K562 (cell line): ENCODE results near the gene CYP21A2. TPM values are rescaled to one million over a fixed set of nuclear protein-coding genes. Genes with fewer than 3 reads are reported as not detected.

Experiments used
- FOXJ3 ChIP-seq: sonication (generic); formaldehyde crosslinking; IDR thresholded peaks from 2 replicates; pipeline ENCODE4 v1.4.0; 2020; ENCODE audit warnings: mild to moderate bottlenecking, missing genetic modification reagents
- GATAD2B ChIP-seq: fragments of 450-650 bp; IDR thresholded peaks from 2 replicates; pipeline ENCODE4 v1.6.1; 2017; ENCODE audit warnings: mild to moderate bottlenecking, borderline replicate concordance
- JUNB ChIP-seq: fragments of 450-650 bp; formaldehyde crosslinking; conservative IDR thresholded peaks from 2 replicates; pipeline ENCODE4 v1.4.0; 2020; ENCODE audit warnings: mild to moderate bottlenecking
- L3MBTL2 ChIP-seq: fragments of 450-650 bp; IDR thresholded peaks from 2 replicates; pipeline ENCODE4 v1.6.1; 2016; ENCODE audit warnings: mild to moderate bottlenecking, moderate library complexity
- POU5F1 ChIP-seq: fragments of 150-350 bp; IDR thresholded peaks from 2 replicates; pipeline ENCODE4 v1.6.1; 2014; ENCODE audit warnings: borderline replicate concordance, low read length, low read depth, mild to moderate bottlenecking; ENCODE audit not compliant: partially characterized antibody
- RERE ChIP-seq: sonication (generic); formaldehyde crosslinking; IDR thresholded peaks from 2 replicates; pipeline ENCODE4 v1.8.0; 2023; ENCODE audit warnings: missing genetic modification reagents, mild to moderate bottlenecking, borderline replicate concordance
- SMARCE1 ChIP-seq: fragments of 450-650 bp; IDR thresholded peaks from 2 replicates; pipeline ENCODE4 v1.7.1; 2016; ENCODE audit warnings: mild to moderate bottlenecking
- TRIM24 ChIP-seq, 2 experiments: fragments of 450-650 bp; IDR thresholded peaks; 2 replicates each; pipeline ENCODE4 v1.6.1; 2016
- YY1 ChIP-seq, 3 experiments: IDR thresholded peaks; 2 replicates each; pipeline ENCODE4 v1.6.1; 2011; ENCODE audit warnings: low read length in 2 of 3, mild to moderate bottlenecking in 2 of 3, moderate library complexity in 2 of 3, borderline replicate concordance in 1 of 3, control low read depth in 1 of 3, low read depth in 1 of 3; ENCODE audit not compliant: insufficient read depth in 3 of 3, insufficient replicate concordance in 2 of 3, control insufficient read depth in 1 of 3, insufficient read length in 1 of 3; ENCODE audit errors: extremely low read depth in 1 of 3
- ZNF140 ChIP-seq: fragments of 250-450 bp; sonication (Bioruptor Pico); IDR thresholded peaks from 2 replicates; pipeline ENCODE4 v1.8.0; 2021; ENCODE audit warnings: moderate library complexity, mild to moderate bottlenecking, inconsistent platforms
- ZNF224 ChIP-seq: sonication (generic); formaldehyde crosslinking; IDR thresholded peaks from 2 replicates; pipeline ENCODE4 v1.8.0; 2022; ENCODE audit warnings: mild to moderate bottlenecking, missing genetic modification reagents
- ZNF41 ChIP-seq: fragments of 250-450 bp; sonication (Bioruptor Pico); conservative IDR thresholded peaks from 2 replicates; pipeline ENCODE4 v1.4.0; 2020; ENCODE audit warnings: mild to moderate bottlenecking
- ZNF778 ChIP-seq: fragments of 450-650 bp; formaldehyde crosslinking; IDR thresholded peaks from 2 replicates; pipeline ENCODE4 v1.4.0; 2020; ENCODE audit warnings: mild to moderate bottlenecking, moderate library complexity
- polyA plus RNA-seq, 8 experiments: library from polyadenylated mRNA; depleted of rRNA in 4 of 8; stranded (reverse) in 5 of 8; unstranded in 3 of 8; fragments of >200 nt; fragmentation: Nextera tagmentation in 2 of 8; fragmentation: Illumina TruSeq in 1 of 8; extraction: Ambion mirVana in 2 of 8; extraction: Trizol in 1 of 8; gene quantifications; 2 replicates each; pipeline versions ENCODE4 v1.2.1 to v1.2.3, GENCODE V29; 2011 to 2014; ENCODE audit warnings: inconsistent platforms in 1 of 8, missing spikeins in 1 of 8
- total RNA-seq, 7 experiments: library from RNA; depleted of rRNA in 6 of 7; stranded (reverse); fragments of >200 nt in 6 of 7; fragmentation: Illumina TruSeq in 2 of 7; extraction: Trizol in 2 of 7; gene quantifications; 2 replicates each; pipeline versions ENCODE4 v1.2.1 to v1.2.3, GENCODE V29; 2011 to 2021; ENCODE audit warnings: low replicate concordance in 1 of 7
- TF ChIP-seq, protein P1 (sequence below): fragments of 450-650 bp; conservative IDR thresholded peaks from 2 replicates; pipeline ENCODE4 v1.6.1; 2016; ENCODE audit warnings: missing genetic modification characterization, low read depth, mild to moderate bottlenecking, missing compliant biosample characterization, moderate library complexity
- TF ChIP-seq, protein P2 (sequence below), 3 experiments: IDR thresholded peaks in 2 of 3; conservative IDR thresholded peaks in 1 of 3; 2 replicates each; pipeline ENCODE4 v1.5.1; 2011 to 2012; ENCODE audit warnings: low read length in 3 of 3, mild to moderate bottlenecking in 3 of 3, control low read depth in 2 of 3, improper control_type of control experiment in 1 of 3, inconsistent platforms in 1 of 3, low read depth in 1 of 3, mixed read lengths in 1 of 3, moderate library complexity in 1 of 3; ENCODE audit not compliant: insufficient read depth in 2 of 3
- TF ChIP-seq, protein P3 (sequence below): IDR thresholded peaks from 2 replicates; pipeline ENCODE4 v1.6.1; 2016; ENCODE audit warnings: missing genetic modification characterization, missing compliant biosample characterization

CYP21A2 gene
- total and polyA plus RNA-seq, 9 of the 15 experiments (the other 6 are each of a cell fraction or from before 2014, with no cell fraction given): 0.03 to 1.4 (median 0.19) TPM

DNA sequence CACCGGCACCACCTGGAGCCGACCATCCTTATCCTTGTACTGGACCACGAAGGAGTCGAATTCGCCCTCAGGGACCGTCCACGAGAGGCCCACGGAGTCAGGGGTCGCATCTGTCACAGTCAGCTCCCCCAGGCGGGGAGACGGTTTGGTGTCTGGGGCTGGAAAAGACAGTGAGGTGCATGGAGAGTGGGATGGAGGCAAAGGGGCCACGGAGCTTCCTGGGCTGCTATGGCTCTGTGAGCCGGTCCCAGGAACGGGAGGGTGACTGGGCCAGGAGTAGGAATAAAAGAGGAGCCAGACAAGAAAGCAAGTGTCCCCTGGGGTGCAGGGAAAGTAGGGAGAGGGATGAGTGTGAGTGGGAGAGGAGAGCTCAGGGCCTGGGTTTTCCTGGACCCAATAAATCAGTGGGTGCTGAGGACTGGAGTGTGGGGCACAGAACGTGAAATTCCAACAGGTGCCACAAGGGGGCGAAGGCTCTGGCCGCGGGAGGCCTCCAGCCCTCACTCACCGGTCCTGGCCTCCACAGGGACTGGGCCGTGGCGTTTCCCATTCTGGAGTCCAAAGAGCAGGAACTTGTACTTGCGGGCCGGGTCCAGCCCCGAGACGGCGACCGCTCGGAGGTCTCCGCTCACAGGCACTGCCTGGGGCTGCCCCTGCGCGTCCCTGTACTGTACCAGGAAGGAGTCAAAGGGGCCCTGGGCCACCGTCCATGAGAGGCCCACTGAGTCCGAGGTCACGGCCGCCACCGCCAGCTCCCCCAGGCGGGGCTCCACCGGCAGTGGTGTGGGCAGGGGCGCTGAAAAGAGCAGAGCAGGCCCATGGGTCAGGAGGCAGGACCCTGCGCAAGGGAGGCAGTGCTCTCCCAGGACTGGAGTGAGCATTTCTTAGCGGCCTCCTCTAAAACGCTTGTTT is 9.9 kb downstream of the CYP21A2 start (continued):
- TF ChIP-seq, protein P1, sequence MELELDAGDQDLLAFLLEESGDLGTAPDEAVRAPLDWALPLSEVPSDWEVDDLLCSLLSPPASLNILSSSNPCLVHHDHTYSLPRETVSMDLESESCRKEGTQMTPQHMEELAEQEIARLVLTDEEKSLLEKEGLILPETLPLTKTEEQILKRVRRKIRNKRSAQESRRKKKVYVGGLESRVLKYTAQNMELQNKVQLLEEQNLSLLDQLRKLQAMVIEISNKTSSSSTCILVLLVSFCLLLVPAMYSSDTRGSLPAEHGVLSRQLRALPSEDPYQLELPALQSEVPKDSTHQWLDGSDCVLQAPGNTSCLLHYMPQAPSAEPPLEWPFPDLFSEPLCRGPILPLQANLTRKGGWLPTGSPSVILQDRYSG: 0 out of 2 replicates have a peak, but pooled peaks have one; percentile 41
- TF ChIP-seq YY1 (IDR thresholded peaks at IDR 0.05; ENCODE audit: borderline replicate concordance in 1 of 3, control insufficient read depth in 1 of 3, extremely low read depth in 1 of 3, insufficient read depth in 3 of 3, insufficient read length in 1 of 3, insufficient replicate concordance in 2 of 3, low read depth in 1 of 3, low read length in 2 of 3) (peak in 2 of 3 experiments; percentile 26 to 39), JUNB (no peak), ZNF224 (CRISPR knock-in tag) (no peak), TRIM24 (IDR thresholded peaks at IDR 0.05) (no peak), ZNF41 (no peak), RERE (CRISPR knock-in tag) (no peak), L3MBTL2 (peak; percentile 67; the same call in 1 of the 2 replicates), POU5F1 (no peak), ZNF778 (CRISPR knock-in tag) (no peak), FOXJ3 (CRISPR knock-in tag) (no peak), ZNF140 (CRISPR knock-in tag) (no peak), GATAD2B (no peak), SMARCE1 (no peak)
- TF ChIP-seq, protein P2, sequence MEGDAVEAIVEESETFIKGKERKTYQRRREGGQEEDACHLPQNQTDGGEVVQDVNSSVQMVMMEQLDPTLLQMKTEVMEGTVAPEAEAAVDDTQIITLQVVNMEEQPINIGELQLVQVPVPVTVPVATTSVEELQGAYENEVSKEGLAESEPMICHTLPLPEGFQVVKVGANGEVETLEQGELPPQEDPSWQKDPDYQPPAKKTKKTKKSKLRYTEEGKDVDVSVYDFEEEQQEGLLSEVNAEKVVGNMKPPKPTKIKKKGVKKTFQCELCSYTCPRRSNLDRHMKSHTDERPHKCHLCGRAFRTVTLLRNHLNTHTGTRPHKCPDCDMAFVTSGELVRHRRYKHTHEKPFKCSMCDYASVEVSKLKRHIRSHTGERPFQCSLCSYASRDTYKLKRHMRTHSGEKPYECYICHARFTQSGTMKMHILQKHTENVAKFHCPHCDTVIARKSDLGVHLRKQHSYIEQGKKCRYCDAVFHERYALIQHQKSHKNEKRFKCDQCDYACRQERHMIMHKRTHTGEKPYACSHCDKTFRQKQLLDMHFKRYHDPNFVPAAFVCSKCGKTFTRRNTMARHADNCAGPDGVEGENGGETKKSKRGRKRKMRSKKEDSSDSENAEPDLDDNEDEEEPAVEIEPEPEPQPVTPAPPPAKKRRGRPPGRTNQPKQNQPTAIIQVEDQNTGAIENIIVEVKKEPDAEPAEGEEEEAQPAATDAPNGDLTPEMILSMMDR (IDR thresholded peaks at IDR 0.05 in 2 of 3, conservative IDR thresholded peaks at IDR 0.05 in 1 of 3; ENCODE audit: insufficient read depth in 2 of 3, low read depth in 1 of 3, low read length in 3 of 3): peak; percentile 91 to 97 (median 91)
- TF ChIP-seq, protein P3, sequence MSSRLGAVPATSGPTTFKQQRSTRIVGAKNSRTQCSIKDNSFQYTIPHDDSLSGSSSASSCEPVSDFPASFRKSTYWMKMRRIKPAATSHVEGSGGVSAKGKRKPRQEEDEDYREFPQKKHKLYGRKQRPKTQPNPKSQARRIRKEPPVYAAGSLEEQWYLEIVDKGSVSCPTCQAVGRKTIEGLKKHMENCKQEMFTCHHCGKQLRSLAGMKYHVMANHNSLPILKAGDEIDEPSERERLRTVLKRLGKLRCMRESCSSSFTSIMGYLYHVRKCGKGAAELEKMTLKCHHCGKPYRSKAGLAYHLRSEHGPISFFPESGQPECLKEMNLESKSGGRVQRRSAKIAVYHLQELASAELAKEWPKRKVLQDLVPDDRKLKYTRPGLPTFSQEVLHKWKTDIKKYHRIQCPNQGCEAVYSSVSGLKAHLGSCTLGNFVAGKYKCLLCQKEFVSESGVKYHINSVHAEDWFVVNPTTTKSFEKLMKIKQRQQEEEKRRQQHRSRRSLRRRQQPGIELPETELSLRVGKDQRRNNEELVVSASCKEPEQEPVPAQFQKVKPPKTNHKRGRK: no peak
